ENCODE results near the gene SCUBE1.

DNA sequence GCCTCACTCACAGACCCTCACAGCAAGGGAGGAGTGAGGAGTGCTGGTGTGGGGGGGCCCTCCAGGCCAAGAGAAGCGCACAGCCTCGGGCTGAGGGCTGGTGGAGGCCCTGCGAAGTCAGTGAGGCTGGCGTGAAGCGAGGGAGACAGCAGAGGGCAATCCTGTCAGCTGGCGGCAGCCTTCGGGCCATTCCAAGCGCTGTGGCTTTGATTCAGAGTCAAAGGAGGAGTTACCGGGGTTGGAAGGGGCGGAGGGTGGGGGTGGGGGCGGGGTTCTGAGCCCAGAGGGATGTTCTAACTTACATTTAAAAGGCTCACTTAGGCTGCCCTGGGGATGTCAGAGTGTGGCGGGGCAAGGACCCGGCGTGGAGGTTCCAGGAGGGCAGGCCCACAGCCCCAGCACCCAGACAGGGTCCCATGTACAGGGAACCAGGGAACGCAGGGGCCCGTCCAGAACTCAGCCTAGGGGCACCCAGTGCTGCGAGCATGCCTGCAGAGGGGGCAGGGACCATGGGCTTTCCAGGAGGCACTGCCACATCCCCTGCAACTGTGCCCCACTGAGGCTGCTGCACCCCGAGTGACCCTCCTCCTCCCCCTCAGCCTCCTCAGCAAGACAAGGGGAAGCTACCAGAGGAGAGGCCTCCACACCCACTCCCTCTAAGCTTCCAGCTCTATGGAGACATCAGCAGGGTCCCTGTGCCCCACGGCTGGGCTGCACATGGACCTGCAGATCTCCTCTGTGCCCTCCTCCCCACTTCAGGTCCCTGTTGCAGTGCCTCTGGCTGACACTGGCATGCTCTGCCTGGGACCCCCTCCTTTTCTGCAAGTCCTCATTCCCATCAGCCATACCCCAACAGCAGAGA, 116.6 kb downstream of the SCUBE1 start:
- TF ChIP-seq YY1 (IDR thresholded peaks at IDR 0.05; ENCODE audit: insufficient read depth, insufficient read length): no peak
- TF ChIP-seq ZNF274 (IDR thresholded peaks at IDR 0.05; ENCODE audit: low read depth, low read length): no peak
- no peak for TF ChIP-seq SUZ12 (IDR thresholded peaks at IDR 0.05; ENCODE audit: extremely low read depth, insufficient read depth, insufficient read length)
